Parathyroid adenoma (tissue), 2 donors: ENCODE data around the gene YEATS2.

ENCODE experiments used
- H2AFZ ChIP-seq: fragments of 300-600 bp; sonication (generic); one replicate; pipeline ENCODE4 v1.7.0; 2017; ENCODE audit warnings: antibody characterized with exemption, mild to moderate bottlenecking
- H3K27ac ChIP-seq: fragments of 300-600 bp; sonication (generic); one replicate; pipeline ENCODE4 v1.7.0; 2017
- H3K27me3 ChIP-seq: fragments of 300-600 bp; sonication (generic); one replicate; pipeline ENCODE4 v1.7.0; 2017; ENCODE audit warnings: low read length; ENCODE audit not compliant: control insufficient read depth, insufficient read depth
- H3K36me3 ChIP-seq: fragments of 300-600 bp; sonication (generic); one replicate; pipeline ENCODE4 v1.7.0; 2017; ENCODE audit warnings: low read length; ENCODE audit not compliant: control insufficient read depth, insufficient read depth
- H3K4me1 ChIP-seq: fragments of 300-600 bp; sonication (generic); one replicate; pipeline ENCODE4 v1.7.0; 2017; ENCODE audit warnings: control low read depth
- H3K4me2 ChIP-seq: fragments of 300-600 bp; sonication (generic); one replicate; pipeline ENCODE4 v1.7.0; 2017; ENCODE audit warnings: low read length
- H3K4me3 ChIP-seq: fragments of 300-600 bp; sonication (generic); one replicate; pipeline ENCODE4 v1.7.0; 2017; ENCODE audit warnings: low read depth, low read length
- H3K79me2 ChIP-seq: fragments of 300-600 bp; sonication (generic); one replicate; pipeline ENCODE4 v1.7.0; 2017; ENCODE audit warnings: control low read depth
- H3K9ac ChIP-seq: fragments of 300-600 bp; sonication (generic); one replicate; pipeline ENCODE4 v1.7.0; 2017; ENCODE audit warnings: mild to moderate bottlenecking
- H3K9me3 ChIP-seq: fragments of 300-600 bp; sonication (generic); one replicate; pipeline ENCODE4 v1.7.0; 2017; ENCODE audit warnings: low read length; ENCODE audit not compliant: control insufficient read depth
- TF ChIP-seq, protein P1 (sequence below): fragments of 300-600 bp; sonication (generic); IDR thresholded peaks from one replicate; pipeline ENCODE4 v1.7.0; 2017; ENCODE audit warnings: antibody characterized with exemption, mild to moderate bottlenecking
- donor health status: primary hyperparathyroidism.

YEATS2 gene

GRCh38 chr3:183710231-183710630, 12.6 kb downstream of the YEATS2 start:
- Histone ChIP-seq H3K9ac (no peak overlapping the region), H3K79me2 (peaks cover 10% of the 10 kb centered on the region), H3K4me3 (no peak overlapping the region), H2AFZ (no peak overlapping the region), H3K9me3 (no peaks in the 10 kb centered on the region), H3K4me1 (no peaks in the 10 kb centered on the region), H3K27me3 (no peaks in the 10 kb centered on the region), H3K4me2 (no peak overlapping the region), H3K27ac (no peak overlapping the region), H3K36me3 (no peaks in the 10 kb centered on the region)
- TF ChIP-seq, protein P1, sequence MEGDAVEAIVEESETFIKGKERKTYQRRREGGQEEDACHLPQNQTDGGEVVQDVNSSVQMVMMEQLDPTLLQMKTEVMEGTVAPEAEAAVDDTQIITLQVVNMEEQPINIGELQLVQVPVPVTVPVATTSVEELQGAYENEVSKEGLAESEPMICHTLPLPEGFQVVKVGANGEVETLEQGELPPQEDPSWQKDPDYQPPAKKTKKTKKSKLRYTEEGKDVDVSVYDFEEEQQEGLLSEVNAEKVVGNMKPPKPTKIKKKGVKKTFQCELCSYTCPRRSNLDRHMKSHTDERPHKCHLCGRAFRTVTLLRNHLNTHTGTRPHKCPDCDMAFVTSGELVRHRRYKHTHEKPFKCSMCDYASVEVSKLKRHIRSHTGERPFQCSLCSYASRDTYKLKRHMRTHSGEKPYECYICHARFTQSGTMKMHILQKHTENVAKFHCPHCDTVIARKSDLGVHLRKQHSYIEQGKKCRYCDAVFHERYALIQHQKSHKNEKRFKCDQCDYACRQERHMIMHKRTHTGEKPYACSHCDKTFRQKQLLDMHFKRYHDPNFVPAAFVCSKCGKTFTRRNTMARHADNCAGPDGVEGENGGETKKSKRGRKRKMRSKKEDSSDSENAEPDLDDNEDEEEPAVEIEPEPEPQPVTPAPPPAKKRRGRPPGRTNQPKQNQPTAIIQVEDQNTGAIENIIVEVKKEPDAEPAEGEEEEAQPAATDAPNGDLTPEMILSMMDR: no peak

DNA sequence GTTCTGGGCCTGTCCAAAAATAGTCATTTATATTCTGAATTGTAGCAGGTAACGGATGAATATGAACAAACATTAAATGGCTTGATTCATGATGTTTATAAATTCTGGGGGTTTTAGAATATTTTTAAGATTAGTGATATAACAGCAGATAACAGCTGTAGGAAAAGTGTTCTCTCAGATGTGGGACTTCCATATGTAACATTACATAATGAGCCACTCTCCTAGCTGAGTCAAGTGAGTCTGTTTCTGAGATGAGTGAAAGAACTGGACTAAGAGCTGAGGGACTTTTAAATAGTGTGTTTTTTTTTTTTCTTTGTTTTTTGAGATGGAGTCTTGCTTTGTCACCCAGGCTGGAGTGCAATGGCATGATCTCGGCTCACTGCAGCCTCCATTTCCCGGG, 13.9 kb downstream of the YEATS2 start:
- TF ChIP-seq, protein P1: no peak
- Histone ChIP-seq H3K9ac (no peak overlapping the region), H3K4me1 (no peaks in the 10 kb centered on the region), H3K4me2 (no peak overlapping the region), H3K27ac (no peak overlapping the region), H3K27me3 (no peaks in the 10 kb centered on the region), H3K36me3 (no peaks in the 10 kb centered on the region), H3K79me2 (peaks cover 10% of the 10 kb centered on the region), H2AFZ (no peak overlapping the region), H3K9me3 (no peaks in the 10 kb centered on the region), H3K4me3 (no peak overlapping the region)

DNA sequence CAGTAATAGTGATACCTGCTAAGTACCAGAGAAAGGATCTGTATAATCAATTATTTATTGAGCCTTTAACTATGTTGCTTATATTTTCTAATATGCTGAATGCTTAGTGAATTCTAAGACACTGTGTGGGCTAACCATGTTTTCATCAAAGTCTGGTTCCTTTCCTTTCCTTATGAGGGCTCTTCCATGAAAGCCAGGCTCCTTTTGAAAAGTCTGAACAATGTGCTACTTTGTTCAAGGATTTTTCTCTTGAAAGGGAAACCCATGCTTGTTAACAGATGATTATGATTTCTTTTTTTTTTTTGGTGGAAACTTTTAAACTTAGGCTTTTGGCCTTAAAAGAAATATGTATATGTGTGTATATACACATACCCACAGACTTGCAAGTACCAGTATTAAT, 17.0 kb downstream of the YEATS2 start:
- Histone ChIP-seq H2AFZ (no peak overlapping the region), H3K4me3 (no peak overlapping the region), H3K79me2 (peaks cover 2% of the 10 kb centered on the region), H3K4me1 (no peaks in the 10 kb centered on the region), H3K27me3 (no peaks in the 10 kb centered on the region), H3K36me3 (no peaks in the 10 kb centered on the region), H3K9ac (no peak overlapping the region), H3K27ac (no peak overlapping the region), H3K4me2 (no peak overlapping the region), H3K9me3 (no peaks in the 10 kb centered on the region)
- TF ChIP-seq, protein P1: no peak

DNA sequence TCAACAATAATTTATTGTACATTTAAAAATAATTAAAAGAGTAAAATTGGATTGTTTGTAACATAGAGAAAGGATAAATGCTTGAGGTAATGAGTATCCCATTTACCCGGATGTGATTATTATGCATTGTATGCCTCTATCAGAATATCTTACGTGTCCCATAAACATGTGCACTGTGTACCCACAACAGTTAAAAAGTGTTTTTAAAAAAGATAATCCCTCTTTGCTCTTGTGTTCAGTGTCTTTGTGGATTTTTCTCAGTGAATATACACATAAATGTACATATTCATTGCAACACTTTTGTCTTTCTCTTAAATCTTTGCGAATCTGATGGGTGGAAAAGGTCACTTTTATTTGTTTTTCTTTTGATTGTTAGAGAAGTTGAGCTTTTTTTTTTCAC, 20.4 kb downstream of the YEATS2 start:
- H3K9ac ChIP-seq: no peak overlapping the region
- no peaks in the 10 kb centered on the region for H3K9me3 ChIP-seq
- H3K79me2 ChIP-seq: peaks cover 1% of the 10 kb centered on the region
- H3K4me1 ChIP-seq: peaks cover 3% of the 10 kb centered on the region
- no peaks in the 10 kb centered on the region for H3K27me3 ChIP-seq
- H2AFZ ChIP-seq: no peak overlapping the region
- H3K4me2 ChIP-seq: no peak overlapping the region
- no peak overlapping the region for H3K27ac ChIP-seq
- TF ChIP-seq, protein P1: no peak
- no peak overlapping the region for H3K4me3 ChIP-seq
- H3K36me3 ChIP-seq: no peaks in the 10 kb centered on the region

DNA sequence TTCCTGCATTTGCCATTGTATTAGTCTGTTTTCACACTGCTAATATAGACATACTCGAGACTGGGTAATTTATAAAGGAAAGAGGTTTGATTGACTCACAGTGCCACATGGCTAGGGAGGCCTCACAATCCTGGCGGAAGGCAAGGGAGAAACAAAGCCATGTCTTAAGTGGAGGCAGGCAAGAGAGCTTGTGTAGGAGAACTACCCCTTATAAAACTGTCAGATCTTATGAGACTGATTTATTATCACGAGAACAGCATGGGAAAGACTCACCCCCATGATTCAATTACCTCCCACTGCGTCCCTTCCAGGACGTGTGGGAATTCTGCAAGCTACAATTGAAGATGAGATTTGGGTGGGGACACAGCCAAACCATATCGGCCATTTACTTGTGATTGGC, 27.8 kb downstream of the YEATS2 start:
- no peak overlapping the region for H3K4me2 ChIP-seq
- H3K9ac ChIP-seq: no peak overlapping the region
- no peaks in the 10 kb centered on the region for H3K27me3 ChIP-seq
- peaks cover 3% of the 10 kb centered on the region for H3K4me1 ChIP-seq
- no peaks in the 10 kb centered on the region for H3K36me3 ChIP-seq
- H3K4me3 ChIP-seq: no peak overlapping the region
- no peaks in the 10 kb centered on the region for H3K9me3 ChIP-seq
- no peak overlapping the region for H2AFZ ChIP-seq
- TF ChIP-seq, protein P1: no peak
- peaks cover 2% of the 10 kb centered on the region for H3K79me2 ChIP-seq
- no peak overlapping the region for H3K27ac ChIP-seq
